Endothelial cell of umbilical vein (primary cell): ENCODE measurements around the gene RABGGTA. TPM values are rescaled to one million over a fixed set of nuclear protein-coding genes. Genes with fewer than 3 reads are reported as not detected.

Source experiments
- BruUV-seq: library from RNA; stranded (reverse); fragments of 400-500 nt; replicated peaks from 2 replicates; lab custom pipeline; 2021; lab: Mats Ljungman, UMichigan
- CTCF ChIA-PET: fragments of 300-600, 350-600 bp; sonication (Branson Sonifier 250); formaldehyde crosslinking; loops from one replicate; lab custom pipeline; 2021; ENCODE audit warnings: antibody characterized with exemption, inconsistent platforms; lab: Charles Lee
- POLR2A ChIA-PET: fragments of 300-600, 350-600 bp; sonication (Branson Sonifier 250); formaldehyde crosslinking; loops from one replicate; lab custom pipeline; 2021; ENCODE audit warnings: antibody characterized with exemption, inconsistent platforms; lab: Charles Lee
- DNase-seq: peaks from one replicate; pipeline ENCODE4 v3.0.0-alpha.2; 2011; ENCODE audit warnings: low read depth, low spot score
- FAIRE-seq: peaks from 2 replicates; lab custom pipeline; 2011; peaks lifted over from hg19 to GRCh38; lab: Jason Lieb, UNC
- H2AFZ ChIP-seq: 2 replicates; pipeline ENCODE4 v1.6.0; 2012; ENCODE audit warnings: low read depth, low read length, control low read depth, inconsistent platforms
- H3K27ac ChIP-seq: 2 replicates; pipeline ENCODE4 v1.5.1; 2011; ENCODE audit warnings: low read depth, mild to moderate bottlenecking, control low read depth, low read length, moderate library complexity; ENCODE audit not compliant: insufficient read depth
- H3K27me3 ChIP-seq, 2 experiments: 2 replicates each; pipeline versions ENCODE4 v1.6.0 to v1.6.1; 2011; ENCODE audit warnings: low read length in 2 of 2, mixed read lengths in 1 of 2; ENCODE audit not compliant: control insufficient read depth in 2 of 2, insufficient read depth in 2 of 2
- H3K36me3 ChIP-seq, 2 experiments: 2 replicates in 1 of 2; 3 replicates in 1 of 2; pipeline ENCODE4 v1.5.1; 2011; ENCODE audit warnings: low read length in 2 of 2, mild to moderate bottlenecking in 1 of 2, moderate library complexity in 1 of 2; ENCODE audit not compliant: control insufficient read depth in 2 of 2, insufficient read depth in 2 of 2; ENCODE audit errors: extremely low read depth in 1 of 2
- H3K4me1 ChIP-seq: 3 replicates; pipeline ENCODE4 v1.5.1; 2011; ENCODE audit warnings: mild to moderate bottlenecking, low read length; ENCODE audit not compliant: control insufficient read depth, insufficient read depth; ENCODE audit errors: extremely low read depth
- H3K4me2 ChIP-seq: 2 replicates; pipeline ENCODE4 v1.6.1; 2011; ENCODE audit warnings: low read length, control low read depth, mixed read lengths; ENCODE audit not compliant: insufficient read depth
- H3K4me3 ChIP-seq, 3 experiments: fragments of 200-600 bp in 1 of 3; sonication (generic), shearing (Covaris generic) in 1 of 3; replicated peaks in 1 of 3; 2 replicates each; pipeline ENCODE4 v1.5.1; 2011 to 2016; ENCODE audit warnings: control low read depth in 3 of 3, low read length in 3 of 3, mild to moderate bottlenecking in 2 of 3, inconsistent platforms in 1 of 3, low read depth in 1 of 3, moderate library complexity in 1 of 3; ENCODE audit not compliant: insufficient read depth in 1 of 3
- H3K79me2 ChIP-seq: 2 replicates; pipeline ENCODE4 v1.6.0; 2012; ENCODE audit warnings: low read length, inconsistent platforms; ENCODE audit not compliant: control insufficient read depth, insufficient read depth
- H3K9ac ChIP-seq: replicated peaks from 2 replicates; pipeline ENCODE3; 2011; ENCODE audit warnings: low read length, control low read depth; ENCODE audit not compliant: insufficient read depth; ENCODE audit errors: extremely low read depth
- H3K9me1 ChIP-seq: replicated peaks from 3 replicates; pipeline ENCODE4 v1.6.0; 2011; ENCODE audit warnings: mild to moderate bottlenecking, low read length; ENCODE audit not compliant: control insufficient read depth, insufficient read depth; ENCODE audit errors: extremely low read depth
- H3K9me3 ChIP-seq: replicated peaks from 2 replicates; pipeline ENCODE4 v1.5.1; 2012; ENCODE audit warnings: low read length, inconsistent platforms; ENCODE audit not compliant: control insufficient read depth, insufficient read depth
- H4K20me1 ChIP-seq: replicated peaks from 2 replicates; pipeline ENCODE3; 2011; ENCODE audit warnings: mild to moderate bottlenecking, low read length; ENCODE audit not compliant: control insufficient read depth, insufficient read depth; ENCODE audit errors: extremely low read depth
- CTCF ChIP-seq, 2 donors: IDR thresholded peaks; 1 replicate in 1 of 2; 2 replicates in 1 of 2; pipeline ENCODE4 v1.5.1; 2011; ENCODE audit warnings: low read length in 2 of 2, mild to moderate bottlenecking in 2 of 2, moderate library complexity in 2 of 2, control low read depth in 1 of 2, inconsistent platforms in 1 of 2, low read depth in 1 of 2; ENCODE audit not compliant: insufficient read depth in 1 of 2; ENCODE audit errors: extremely low read depth in 1 of 2
- FOS ChIP-seq: IDR thresholded peaks from 2 replicates; pipeline ENCODE4 v1.6.1; 2011; ENCODE audit warnings: mild to moderate bottlenecking, low read length, moderate library complexity, borderline replicate concordance; ENCODE audit not compliant: insufficient read depth
- JUN ChIP-seq: IDR thresholded peaks from 2 replicates; pipeline ENCODE4 v1.6.1; 2011; ENCODE audit warnings: borderline replicate concordance, low read depth; ENCODE audit not compliant: insufficient read length, insufficient read depth
- POLR2A ChIP-seq: IDR thresholded peaks from 2 replicates; pipeline ENCODE4 v1.6.1; 2012; ENCODE audit warnings: low read depth, mild to moderate bottlenecking, control low read depth, low read length
- dilution Hi-C: fragments of 300-500 bp; cut with MboI; formaldehyde crosslinking; loops from one replicate; pipeline ENCODE4 v1.15.0; 2019; ENCODE audit warnings: low sequenced_read_pairs; ENCODE audit not compliant: extremely low pct_ligation_motif_present
- intact Hi-C: fragments of 100-400 bp; cut with micrococcal nuclease; formaldehyde crosslinking; loops from one replicate; pipeline ENCODE4 v1.10.0; 2022
- polyA plus RNA-seq, 4 experiments: library from polyadenylated mRNA; depleted of rRNA in 3 of 4; stranded (reverse) in 3 of 4; unstranded in 1 of 4; fragments of >200 nt; gene quantifications; 2 replicates each; pipeline versions ENCODE4 v1.2.1 to v1.2.3, GENCODE V29; 2011 to 2012; ENCODE audit warnings: missing spikeins in 1 of 4
- total RNA-seq: library from RNA; stranded (reverse); gene quantifications from 2 replicates; pipeline ENCODE4 v1.2.3, GENCODE V29; 2021

The RABGGTA gene
- total and polyA plus RNA-seq, 2 donors (not counting 3 experiments of a cell fraction or from before 2014, with no cell fraction given) = 29.3 to 80.1 TPM

DNA sequence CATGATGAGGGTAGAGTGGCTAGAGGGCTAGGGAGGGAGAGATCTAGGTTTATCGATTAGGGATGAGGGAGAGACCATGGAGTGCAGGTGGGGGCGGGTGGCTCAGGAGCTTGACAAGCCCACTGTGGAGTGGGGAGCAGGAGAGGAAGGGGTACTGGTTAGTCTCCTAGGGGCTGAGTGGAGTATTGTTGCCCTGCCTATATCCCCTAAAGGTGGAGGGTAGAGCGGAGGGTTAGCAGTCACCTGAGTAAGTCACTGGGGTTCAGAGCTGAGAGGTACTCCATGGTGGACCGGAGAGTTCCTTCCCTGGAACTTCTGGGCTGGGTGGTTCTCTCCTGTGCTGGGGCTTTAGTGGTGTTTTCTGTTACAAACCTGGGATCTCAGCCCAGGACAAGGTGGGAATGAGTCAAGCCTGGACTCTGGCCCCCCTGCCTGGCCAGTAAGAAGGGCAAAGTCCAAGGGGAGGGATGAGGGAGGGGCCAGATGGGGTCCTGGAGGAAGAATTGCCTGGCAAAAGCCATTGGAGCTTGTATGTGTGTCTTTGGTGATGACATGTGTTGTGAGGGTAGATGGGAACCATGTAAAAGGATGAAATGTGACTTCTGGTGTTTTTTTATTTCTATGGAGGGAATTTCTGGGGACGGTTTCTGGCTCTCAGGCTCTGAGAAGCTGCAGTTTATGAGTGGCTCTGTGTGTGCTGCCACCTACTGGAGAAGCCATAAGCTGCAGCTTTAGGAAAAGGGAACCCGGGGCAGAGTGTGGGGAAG lies 36.4 kb upstream of the RABGGTA start, which contains the start of gene CIDEB:
CIDEB (minus strand) TSS at position 403 of the 767 bp plus-strand sequence; CDS start at position 284, 119 bp downstream.
- Histone ChIP-seq H3K4me1 (peaks cover 29% of the 10 kb centered on the region), H3K9me3 (no peaks in the 10 kb centered on the region), H3K9ac (no peak within 1 kb of the TSS), H3K27ac (no peak within 1 kb of the TSS), H2AFZ (no peak within 1 kb of the TSS), H3K9me1 (no peaks in the 10 kb centered on the region), H4K20me1 (no peaks in the 10 kb centered on the region), H3K79me2 (no peaks in the 10 kb centered on the region), H3K4me3 (no peak within 1 kb of the TSS), H3K4me2 (no peak within 1 kb of the TSS), H3K27me3 (no peaks in the 10 kb centered on the region), H3K36me3 (peaks cover 0 to 33% of the 10 kb centered on the region in 2 experiments)
- FAIRE-seq = peak; percentile 86
- TF ChIP-seq POLR2A (no peak), CTCF (IDR thresholded peaks at IDR 0.05; ENCODE audit: extremely low read depth in 1 of 2, insufficient read depth in 1 of 2, low read depth in 1 of 2, low read length in 2 of 2) (peak; percentile 86 to 89)
- peak; percentile 52 for DNase-seq
- intact Hi-C loops = loop anchor here (1.0 kb wide), 2 partner anchors 36 to 65 kb away; partner anchors contain the start of genes RABGGTA and TINF2
- no TSS peak for BruUV-seq
- CTCF ChIA-PET = interaction anchor here (0.6 to 7.4 kb wide), 51 partner anchors 9 to 754 kb away, joined by 3 to 122 read pairs (median 5); partner anchors contain the start of genes CHMP4A, DHRS1, GMPR2 and IPO4
- POLR2A ChIA-PET = interaction anchor here (0.9 to 1.2 kb wide), 3 partner anchors 65 to 95 kb away, joined by 3 to 4 read pairs (median 3); partner anchors contain the start of genes CHMP4A, MDP1 and TINF2
- dilution Hi-C loops = no loop called here

- Histone ChIP-seq H4K20me1 (no peaks in the 10 kb centered on the region), H3K4me1 (peaks cover 23% of the 10 kb centered on the region), H3K4me3 (no peak overlapping the region), H3K27me3 (no peaks in the 10 kb centered on the region), H3K36me3 (peaks cover 0 to 37% of the 10 kb centered on the region in 2 experiments), H3K4me2 (no peak overlapping the region), H2AFZ (no peak overlapping the region), H3K9me1 (no peaks in the 10 kb centered on the region), H3K27ac (no peak overlapping the region), H3K79me2 (no peaks in the 10 kb centered on the region), H3K9me3 (no peaks in the 10 kb centered on the region), H3K9ac (no peak overlapping the region)
- CTCF ChIA-PET = interaction anchor here (0.7 to 7.4 kb wide), 24 partner anchors 8 to 249 kb away, joined by 3 to 122 read pairs (median 6); partner anchors contain the start of genes CHMP4A, DHRS1, IRF9 and MDP1
- intact Hi-C loops = no loop called here
- BruUV-seq = no TSS peak
- no peak for TF ChIP-seq FOS
- no peak for TF ChIP-seq JUN
- dilution Hi-C loops = no loop called here
- DNase-seq (no peak), FAIRE-seq (no peak)
- POLR2A ChIA-PET = no interaction called here
Measured at GRCh38 chr14:24307156-24307574, 35.8 kb upstream of the RABGGTA start.
